BLaER1 (cell line): ENCODE measurements around the gene RABEP2.
"Not testable (repeated sequence)": the region's sequence is repeated elsewhere in the genome, so short reads cannot be mapped to it uniquely, and the experiment has no call there.

ENCODE experiments used
- H3K27ac ChIP-seq: shearing (Covaris generic); formaldehyde crosslinking; 2 replicates; pipeline ENCODE4 v1.8.1; 2022
- H3K27me3 ChIP-seq: shearing (Covaris generic); formaldehyde crosslinking; 2 replicates; pipeline ENCODE4 v1.8.1; 2022
- H3K36me3 ChIP-seq: shearing (Covaris generic); formaldehyde crosslinking; 2 replicates; pipeline ENCODE4 v1.8.1; 2022
- H3K4me1 ChIP-seq: shearing (Covaris generic); formaldehyde crosslinking; 2 replicates; pipeline ENCODE4 v1.8.1; 2022
- H3K4me2 ChIP-seq: shearing (Covaris generic); formaldehyde crosslinking; 2 replicates; pipeline ENCODE4 v1.8.1; 2022
- H3K4me3 ChIP-seq: shearing (Covaris generic); formaldehyde crosslinking; 2 replicates; pipeline ENCODE4 v1.8.1; 2022
- H3K9ac ChIP-seq: shearing (Covaris generic); formaldehyde crosslinking; 2 replicates; pipeline ENCODE4 v1.8.1; 2022
- H3K9me3 ChIP-seq: shearing (Covaris generic); formaldehyde crosslinking; 2 replicates; pipeline ENCODE4 v1.8.1; 2022
- H4K20me1 ChIP-seq: shearing (Covaris generic); formaldehyde crosslinking; 2 replicates; pipeline ENCODE4 v1.8.1; 2022
- Cebpa-rat ChIP-seq: shearing (Covaris generic); IDR thresholded peaks from 2 replicates; pipeline ENCODE4 v1.8.1; 2022

The RABEP2 gene

GRCh38 chr16:28951410-28951943 lies 26.4 kb upstream of the RABEP2 start:
- H4K20me1 ChIP-seq, result peaks cover 30% of the 10 kb centered on the region
- H3K27me3 ChIP-seq, result no peaks in the 10 kb centered on the region
- H3K9me3 ChIP-seq, result no peaks in the 10 kb centered on the region
- H3K36me3 ChIP-seq, result peaks cover 44% of the 10 kb centered on the region
- H3K4me3 ChIP-seq, result peak overlapping the region; percentile 91
- no peak for TF ChIP-seq Cebpa-rat
- peak overlapping the region; percentile 86 for H3K27ac ChIP-seq
- peak overlapping the region; percentile 96 for H3K4me2 ChIP-seq
- H3K4me1 ChIP-seq, result peaks cover 29% of the 10 kb centered on the region
- peak overlapping the region; percentile 97 for H3K9ac ChIP-seq

- H3K9me3 ChIP-seq, result no peaks in the 10 kb centered on the region
- peak within 1 kb of the TSS; percentile 97 for H3K9ac ChIP-seq
- TF ChIP-seq Cebpa-rat, result no peak
- peaks cover 29% of the 10 kb centered on the region for H4K20me1 ChIP-seq
- peaks cover 38% of the 10 kb centered on the region for H3K36me3 ChIP-seq
- peak within 1 kb of the TSS; percentile 91 for H3K4me3 ChIP-seq
- H3K4me1 ChIP-seq, result peaks cover 31% of the 10 kb centered on the region
- peak within 1 kb of the TSS; percentile 96 for H3K4me2 ChIP-seq
- H3K27ac ChIP-seq, result peak within 1 kb of the TSS; percentile 86
- H3K27me3 ChIP-seq, result no peaks in the 10 kb centered on the region
Measured at GRCh38 chr16:28950648-28951409, 25.8 kb upstream of the RABEP2 start, which contains the start of gene NFATC2IP. Gene NFATC2IP, plus strand, starts transcription at chr16:28950937. Its CDS starts 75 bp downstream, at chr16:28951012.

- no peaks in the 10 kb centered on the region for H3K9me3 ChIP-seq
- no peaks in the 10 kb centered on the region for H3K27me3 ChIP-seq
- TF ChIP-seq Cebpa-rat, result no peak
- H3K27ac ChIP-seq, result no peak overlapping the region
- H3K4me1 ChIP-seq, result peaks cover 38% of the 10 kb centered on the region
- no peak overlapping the region; the same call in 1 of the 2 replicates for H3K9ac ChIP-seq
- H3K36me3 ChIP-seq, result no peaks in the 10 kb centered on the region
- no peak overlapping the region for H3K4me3 ChIP-seq
- no peak overlapping the region for H3K4me2 ChIP-seq
- peaks cover 6% of the 10 kb centered on the region; the same call in 1 of the 2 replicates for H4K20me1 ChIP-seq
Measured at GRCh38 chr16:28946681-28947080, 21.6 kb upstream of the RABEP2 start.

- Histone ChIP-seq H4K20me1 (peaks cover 15% of the 10 kb centered on the region; the same call in 1 of the 2 replicates), H3K27ac (0 out of 2 replicates have a peak overlapping the region, but pooled peaks have one; percentile 51), H3K9me3 (no peaks in the 10 kb centered on the region), H3K27me3 (no peaks in the 10 kb centered on the region), H3K4me2 (peak overlapping the region; percentile 50), H3K9ac (0 out of 2 replicates have a peak overlapping the region, but pooled peaks have one; percentile 7), H3K4me3 (no peak overlapping the region), H3K36me3 (peaks cover 22% of the 10 kb centered on the region), H3K4me1 (peaks cover 31% of the 10 kb centered on the region)
- TF ChIP-seq Cebpa-rat, result no peak
Measured at GRCh38 chr16:28943281-28943680, 18.2 kb upstream of the RABEP2 start.

- H3K9me3 ChIP-seq, H3K4me3 ChIP-seq, H3K27ac ChIP-seq, H3K27me3 ChIP-seq, H3K4me2 ChIP-seq, H3K9ac ChIP-seq: not testable (repeated sequence)
- H3K4me1 ChIP-seq, result peaks cover 42% of the 10 kb centered on the region
- H3K36me3 ChIP-seq, result peaks cover 57% of the 10 kb centered on the region
- H4K20me1 ChIP-seq, result peaks cover 45% of the 10 kb centered on the region
Measured at GRCh38 chr16:28939825-28940224, 14.8 kb upstream of the RABEP2 start.

GRCh38 chr16:28938721-28939120 lies 13.7 kb upstream of the RABEP2 start:
- H3K4me2 ChIP-seq, result no peak overlapping the region
- no peak overlapping the region for H3K9ac ChIP-seq
- no peak overlapping the region for H3K27ac ChIP-seq
- peaks cover 50% of the 10 kb centered on the region for H4K20me1 ChIP-seq
- H3K4me3 ChIP-seq, result no peak overlapping the region
- H3K36me3 ChIP-seq, result peaks cover 67% of the 10 kb centered on the region
- H3K9me3 ChIP-seq, result no peaks in the 10 kb centered on the region
- H3K4me1 ChIP-seq, result peaks cover 42% of the 10 kb centered on the region
- H3K27me3 ChIP-seq, result no peaks in the 10 kb centered on the region
- no peak for TF ChIP-seq Cebpa-rat

GRCh38 chr16:28937222-28937876 lies 12.3 kb upstream of the RABEP2 start:
- Histone ChIP-seq H3K4me2 (no peak overlapping the region), H3K9me3 (no peaks in the 10 kb centered on the region), H3K36me3 (peaks cover 75% of the 10 kb centered on the region), H3K4me3 (no peak overlapping the region), H4K20me1 (peaks cover 50% of the 10 kb centered on the region), H3K27me3 (no peaks in the 10 kb centered on the region), H3K4me1 (peaks cover 42% of the 10 kb centered on the region), H3K9ac (no peak overlapping the region), H3K27ac (no peak overlapping the region)
- no peak for TF ChIP-seq Cebpa-rat

GRCh38 chr16:28936784-28937155 lies 11.7 kb upstream of the RABEP2 start:
- no peak for TF ChIP-seq Cebpa-rat
- Histone ChIP-seq H3K9me3 (no peaks in the 10 kb centered on the region), H3K4me2 (no peak overlapping the region), H3K4me3 (no peak overlapping the region), H3K36me3 (peaks cover 75% of the 10 kb centered on the region), H3K9ac (no peak overlapping the region), H3K27ac (no peak overlapping the region), H4K20me1 (peaks cover 50% of the 10 kb centered on the region), H3K4me1 (peaks cover 42% of the 10 kb centered on the region), H3K27me3 (no peaks in the 10 kb centered on the region)

GRCh38 chr16:28935924-28936783 lies 11.1 kb upstream of the RABEP2 start:
- H3K4me1 ChIP-seq, result peaks cover 47% of the 10 kb centered on the region
- no peaks in the 10 kb centered on the region for H3K27me3 ChIP-seq
- peak overlapping the region; percentile 99 for H3K4me2 ChIP-seq
- no peaks in the 10 kb centered on the region for H3K9me3 ChIP-seq
- H4K20me1 ChIP-seq, result peaks cover 50% of the 10 kb centered on the region
- H3K27ac ChIP-seq, result peak overlapping the region; percentile 35; the same call in 1 of the 2 replicates
- TF ChIP-seq Cebpa-rat, result no peak
- H3K4me3 ChIP-seq, result no peak overlapping the region
- peak overlapping the region; percentile 29; the same call in 1 of the 2 replicates for H3K9ac ChIP-seq
- peaks cover 75% of the 10 kb centered on the region for H3K36me3 ChIP-seq
